Stomach (tissue), 4 donors: ENCODE results near the gene WWOX.

Source experiments
- CTCF ChIP-seq, 7 experiments: fragments of 450-650 bp in 4 of 7; fragments of 200-600 bp in 3 of 7; sonication (generic) in 3 of 7; IDR thresholded peaks; one replicate each; pipeline ENCODE4 v1.5.1; 2016 to 2019; ENCODE audit warnings: antibody characterized with exemption in 7 of 7, control low read depth in 2 of 7, mild to moderate bottlenecking in 1 of 7
- EP300 ChIP-seq: sonication (generic); formaldehyde crosslinking; IDR thresholded peaks from one replicate; pipeline ENCODE4 v1.6.1; 2017; ENCODE audit warnings: antibody characterized with exemption
- POLR2A ChIP-seq, 4 donors: fragments of 450-650 bp; IDR thresholded peaks; one replicate each; pipeline ENCODE4 v1.6.1; 2016; ENCODE audit warnings: antibody characterized with exemption in 4 of 4, control low read depth in 2 of 4, mild to moderate bottlenecking in 1 of 4, moderate library complexity in 1 of 4
- POLR2AphosphoS5 ChIP-seq, 3 donors: sonication (generic); formaldehyde crosslinking; IDR thresholded peaks; one replicate each; pipeline ENCODE4 v1.6.1; 2016; ENCODE audit warnings: antibody characterized with exemption in 3 of 3

GRCh38 chr16:79173919-79174318 lies 1074.5 kb downstream of the WWOX start:
- TF ChIP-seq CTCF (IDR thresholded peaks at IDR 0.05) = no peak
- TF ChIP-seq EP300 = no peak
- no peak for TF ChIP-seq POLR2A (IDR thresholded peaks at IDR 0.05)
- TF ChIP-seq POLR2AphosphoS5 (IDR thresholded peaks at IDR 0.05) = no peak
